Neural cell (in vitro differentiated cells): Measurements from ENCODE around the gene DCHS1.

Source experiments
- POLR2AphosphoS5 ChIP-seq: IDR thresholded peaks from 2 replicates; pipeline ENCODE4 v1.6.1; 2012
- TF ChIP-seq, protein P1 (sequence below): IDR thresholded peaks from 2 replicates; pipeline ENCODE4 v1.6.1; 2012; ENCODE audit warnings: borderline replicate concordance

DNA sequence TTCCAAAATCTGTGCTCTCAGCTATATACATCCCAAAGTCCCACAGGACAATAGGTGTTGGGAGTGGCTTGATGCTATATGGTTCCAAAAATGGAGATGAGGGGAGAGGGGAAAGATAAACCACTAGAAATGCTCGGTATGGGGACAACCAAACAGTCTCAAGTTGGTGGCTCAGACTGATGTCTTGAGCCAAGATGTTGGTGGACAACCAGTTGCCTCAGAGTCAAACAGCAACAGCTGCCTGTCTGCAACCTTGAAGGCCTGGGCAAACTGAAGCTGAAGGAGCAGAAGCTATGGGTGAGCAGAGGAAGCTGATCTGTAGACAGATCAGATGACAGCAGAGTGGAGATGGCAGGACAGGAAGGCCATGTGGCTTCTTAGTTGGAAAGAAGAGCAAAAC is 56.2 kb downstream of the DCHS1 start:
- TF ChIP-seq, protein P1, sequence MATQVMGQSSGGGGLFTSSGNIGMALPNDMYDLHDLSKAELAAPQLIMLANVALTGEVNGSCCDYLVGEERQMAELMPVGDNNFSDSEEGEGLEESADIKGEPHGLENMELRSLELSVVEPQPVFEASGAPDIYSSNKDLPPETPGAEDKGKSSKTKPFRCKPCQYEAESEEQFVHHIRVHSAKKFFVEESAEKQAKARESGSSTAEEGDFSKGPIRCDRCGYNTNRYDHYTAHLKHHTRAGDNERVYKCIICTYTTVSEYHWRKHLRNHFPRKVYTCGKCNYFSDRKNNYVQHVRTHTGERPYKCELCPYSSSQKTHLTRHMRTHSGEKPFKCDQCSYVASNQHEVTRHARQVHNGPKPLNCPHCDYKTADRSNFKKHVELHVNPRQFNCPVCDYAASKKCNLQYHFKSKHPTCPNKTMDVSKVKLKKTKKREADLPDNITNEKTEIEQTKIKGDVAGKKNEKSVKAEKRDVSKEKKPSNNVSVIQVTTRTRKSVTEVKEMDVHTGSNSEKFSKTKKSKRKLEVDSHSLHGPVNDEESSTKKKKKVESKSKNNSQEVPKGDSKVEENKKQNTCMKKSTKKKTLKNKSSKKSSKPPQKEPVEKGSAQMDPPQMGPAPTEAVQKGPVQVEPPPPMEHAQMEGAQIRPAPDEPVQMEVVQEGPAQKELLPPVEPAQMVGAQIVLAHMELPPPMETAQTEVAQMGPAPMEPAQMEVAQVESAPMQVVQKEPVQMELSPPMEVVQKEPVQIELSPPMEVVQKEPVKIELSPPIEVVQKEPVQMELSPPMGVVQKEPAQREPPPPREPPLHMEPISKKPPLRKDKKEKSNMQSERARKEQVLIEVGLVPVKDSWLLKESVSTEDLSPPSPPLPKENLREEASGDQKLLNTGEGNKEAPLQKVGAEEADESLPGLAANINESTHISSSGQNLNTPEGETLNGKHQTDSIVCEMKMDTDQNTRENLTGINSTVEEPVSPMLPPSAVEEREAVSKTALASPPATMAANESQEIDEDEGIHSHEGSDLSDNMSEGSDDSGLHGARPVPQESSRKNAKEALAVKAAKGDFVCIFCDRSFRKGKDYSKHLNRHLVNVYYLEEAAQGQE: no peak
- no peak for TF ChIP-seq POLR2AphosphoS5
